B cell (primary cell): ENCODE results near the gene KLK7.

Experiments
- EZH2 ChIP-seq: IDR thresholded peaks from 2 replicates; pipeline ENCODE4 v1.6.1; 2012; ENCODE audit warnings: borderline replicate concordance, low read depth, mild to moderate bottlenecking, moderate library complexity, low read length; ENCODE audit not compliant: insufficient read depth, poor library complexity, severe bottlenecking
- TF ChIP-seq, protein P1 (sequence below): fragments of 200-600 bp; IDR thresholded peaks from one replicate; pipeline ENCODE4 v1.8.0; 2022; ENCODE audit warnings: antibody characterized with exemption, mild to moderate bottlenecking

DNA sequence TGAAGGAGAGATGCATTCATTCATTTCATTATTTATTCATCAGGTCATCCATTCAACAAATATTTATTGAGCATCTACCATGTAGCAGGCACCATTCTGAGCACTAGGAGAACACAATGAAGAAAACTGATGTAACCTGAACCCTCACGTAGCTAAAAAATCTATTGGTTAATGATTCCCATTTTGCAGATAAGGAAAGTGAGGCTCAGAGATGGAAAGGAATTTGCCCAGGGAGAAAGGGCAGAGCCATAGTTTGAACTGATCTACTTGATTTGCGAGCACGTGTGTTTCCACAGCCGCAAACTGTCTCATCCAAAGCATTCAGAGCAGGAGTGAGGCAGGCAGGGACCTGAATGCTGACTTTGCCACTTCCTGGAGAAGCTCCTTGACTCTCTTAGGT, 15.0 kb upstream of the KLK7 start:
- TF ChIP-seq, protein P1, sequence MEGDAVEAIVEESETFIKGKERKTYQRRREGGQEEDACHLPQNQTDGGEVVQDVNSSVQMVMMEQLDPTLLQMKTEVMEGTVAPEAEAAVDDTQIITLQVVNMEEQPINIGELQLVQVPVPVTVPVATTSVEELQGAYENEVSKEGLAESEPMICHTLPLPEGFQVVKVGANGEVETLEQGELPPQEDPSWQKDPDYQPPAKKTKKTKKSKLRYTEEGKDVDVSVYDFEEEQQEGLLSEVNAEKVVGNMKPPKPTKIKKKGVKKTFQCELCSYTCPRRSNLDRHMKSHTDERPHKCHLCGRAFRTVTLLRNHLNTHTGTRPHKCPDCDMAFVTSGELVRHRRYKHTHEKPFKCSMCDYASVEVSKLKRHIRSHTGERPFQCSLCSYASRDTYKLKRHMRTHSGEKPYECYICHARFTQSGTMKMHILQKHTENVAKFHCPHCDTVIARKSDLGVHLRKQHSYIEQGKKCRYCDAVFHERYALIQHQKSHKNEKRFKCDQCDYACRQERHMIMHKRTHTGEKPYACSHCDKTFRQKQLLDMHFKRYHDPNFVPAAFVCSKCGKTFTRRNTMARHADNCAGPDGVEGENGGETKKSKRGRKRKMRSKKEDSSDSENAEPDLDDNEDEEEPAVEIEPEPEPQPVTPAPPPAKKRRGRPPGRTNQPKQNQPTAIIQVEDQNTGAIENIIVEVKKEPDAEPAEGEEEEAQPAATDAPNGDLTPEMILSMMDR = no peak
- no peak for TF ChIP-seq EZH2
